ENCODE measurements around the gene RDH5.
"Not testable (repeated sequence)": the region's sequence is repeated elsewhere in the genome, so short reads cannot be mapped to it uniquely, and the experiment has no call there.

Gene RDH5

GRCh38 chr12:55748230-55748993 is 28.2 kb downstream of the RDH5 start:
- DNase-seq, result no peak

- DNase-seq, result no peak
Observed at GRCh38 chr12:55755246-55755645, 35.1 kb downstream of the RDH5 start.

- no peak for DNase-seq
Observed at GRCh38 chr12:55757701-55758100, 37.5 kb downstream of the RDH5 start.

GRCh38 chr12:55758575-55758974 is 38.4 kb downstream of the RDH5 start:
- not testable (repeated sequence) for DNase-seq

GRCh38 chr12:55760663-55761062 is 40.5 kb downstream of the RDH5 start:
- DNase-seq, result no peak

GRCh38 chr12:55762646-55763045 is 42.5 kb downstream of the RDH5 start:
- no peak for DNase-seq

- no peak for DNase-seq
Observed at GRCh38 chr12:55765736-55766290, 45.6 kb downstream of the RDH5 start.

- DNase-seq, result no peak
Observed at GRCh38 chr12:55767156-55767555, 47.0 kb downstream of the RDH5 start.

- no peak for DNase-seq
Observed at GRCh38 chr12:55771736-55772135, 51.5 kb downstream of the RDH5 start.

Measured in NCI-H1417 treated with DMSO at 0.1 percent for 48 hours (cell line).